Fibroblast of skin of left quadriceps (primary cell): ENCODE data around the gene AUTS2.

Source experiments
- DNase-seq, 2 experiments: peaks; one replicate each; pipeline ENCODE4 v3.0.0-alpha.2; 2013; ENCODE audit warnings: low read depth in 2 of 2

AUTS2 gene

DNA sequence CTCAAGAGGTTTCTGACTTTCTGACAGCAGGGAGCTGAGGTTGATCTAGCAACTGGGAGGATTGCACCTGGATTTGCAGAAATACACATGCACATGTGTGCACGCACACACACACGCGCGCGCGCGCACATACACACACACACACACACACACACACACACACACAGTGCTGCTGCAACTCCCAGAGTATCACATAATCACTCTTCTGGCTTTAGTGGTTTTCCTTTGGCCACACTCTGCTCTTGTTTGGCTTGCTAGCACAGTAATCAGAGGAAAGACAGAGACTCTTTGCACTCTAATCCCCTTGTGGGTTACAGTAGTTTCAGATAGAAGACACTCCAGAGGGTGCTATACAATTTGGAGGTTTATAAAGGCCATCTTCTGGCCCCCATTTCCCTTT is 705.0 kb downstream of the AUTS2 start:
- no peak for DNase-seq

DNA sequence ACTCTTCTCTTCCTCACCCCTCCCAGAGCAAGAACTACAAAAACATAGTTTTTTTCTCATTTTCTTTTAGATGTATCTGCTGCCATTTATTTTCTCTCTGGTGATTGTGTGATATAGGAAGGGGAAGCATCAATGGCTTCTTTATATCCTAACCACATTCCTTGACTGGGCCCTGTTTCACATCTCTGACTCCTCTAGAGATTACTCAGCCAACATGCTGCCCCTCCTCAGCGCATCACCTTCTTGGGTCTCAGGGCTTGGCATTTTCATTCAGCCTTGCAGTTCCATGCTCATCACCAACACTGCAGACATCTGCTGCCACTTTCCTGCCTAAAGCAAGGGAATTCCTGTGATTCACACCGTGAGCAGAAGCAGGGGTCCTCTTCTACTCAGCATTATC is 705.5 kb downstream of the AUTS2 start:
- no peak for DNase-seq

- DNase-seq: no peak
Observed at GRCh38 chr7:70306173-70306572, 707.9 kb downstream of the AUTS2 start.

DNA sequence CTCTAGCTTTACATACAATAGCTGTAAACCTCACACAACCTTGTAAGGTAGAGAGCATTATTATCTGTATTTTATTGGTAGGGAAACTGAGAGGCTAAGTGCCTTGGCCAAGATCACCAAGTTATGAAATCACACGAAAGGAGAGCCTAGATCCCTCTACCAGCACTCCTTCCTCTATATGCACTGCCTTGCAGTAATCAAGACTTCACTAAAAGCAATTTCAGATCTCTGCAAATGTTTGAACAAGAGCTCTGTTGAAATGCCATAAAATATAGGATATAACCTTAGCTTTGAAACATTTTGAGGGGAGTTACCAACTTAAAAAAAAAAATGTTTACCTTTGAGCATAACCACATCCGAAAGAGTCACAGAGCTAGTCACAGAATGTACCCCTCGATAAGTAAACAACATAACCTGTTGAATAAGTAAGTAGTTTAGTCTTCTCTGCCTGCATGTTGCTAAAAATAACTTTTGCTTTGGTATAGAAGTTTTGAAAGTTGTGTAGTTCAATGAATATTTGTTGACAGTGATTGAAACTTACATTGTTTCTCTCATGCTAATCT is 709.4 kb downstream of the AUTS2 start:
- no peak for DNase-seq

GRCh38 chr7:70312336-70312735 is 714.1 kb downstream of the AUTS2 start:
- DNase-seq: no peak

DNA sequence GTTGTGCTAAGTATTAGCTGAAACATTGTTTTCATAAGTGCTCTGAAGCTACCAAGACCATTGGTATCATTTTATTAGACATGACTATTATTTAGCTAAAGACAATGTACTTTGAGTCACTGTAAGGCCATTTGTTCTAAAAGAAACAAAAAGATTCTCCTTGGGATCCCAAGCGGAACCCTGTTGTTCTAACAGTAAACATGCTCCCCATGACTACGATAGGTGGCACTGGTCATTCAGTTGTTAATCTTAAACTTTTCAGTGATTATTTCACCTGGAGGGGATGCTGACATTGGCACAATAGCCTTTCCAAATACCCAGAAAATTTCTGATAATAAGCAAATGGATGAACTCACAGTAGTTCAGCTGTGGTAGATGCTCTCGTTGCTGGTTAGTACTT is 715.0 kb downstream of the AUTS2 start:
- DNase-seq: no peak

GRCh38 chr7:70313687-70314086 is 715.4 kb downstream of the AUTS2 start:
- DNase-seq: no peak

GRCh38 chr7:70314221-70314620 is 715.9 kb downstream of the AUTS2 start:
- no peak for DNase-seq

GRCh38 chr7:70316745-70317144 is 718.5 kb downstream of the AUTS2 start:
- no peak for DNase-seq

DNA sequence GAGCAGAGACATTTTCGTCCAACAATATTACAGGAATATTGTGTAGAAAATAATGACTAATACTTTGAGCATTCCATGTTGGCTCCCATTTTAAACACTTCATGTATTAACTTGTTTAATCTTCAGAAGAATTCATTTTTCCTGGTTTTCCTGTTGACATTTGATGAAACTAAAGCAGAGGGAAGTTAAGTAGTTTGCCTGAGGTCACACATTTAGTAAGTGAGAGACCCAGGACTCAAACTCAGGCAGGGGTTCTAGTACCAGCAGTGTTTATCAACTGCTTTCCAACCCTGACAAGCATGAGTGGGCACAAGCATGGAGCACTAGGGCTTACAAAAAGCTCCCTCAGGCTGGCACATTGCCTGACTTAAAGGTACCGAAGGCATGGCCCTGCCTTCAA is 719.1 kb downstream of the AUTS2 start:
- DNase-seq: peak; percentile 11 to 24

- no peak for DNase-seq
Observed at GRCh38 chr7:70318511-70318910, 720.2 kb downstream of the AUTS2 start.

GRCh38 chr7:70319057-70319456 is 720.8 kb downstream of the AUTS2 start:
- no peak for DNase-seq

DNA sequence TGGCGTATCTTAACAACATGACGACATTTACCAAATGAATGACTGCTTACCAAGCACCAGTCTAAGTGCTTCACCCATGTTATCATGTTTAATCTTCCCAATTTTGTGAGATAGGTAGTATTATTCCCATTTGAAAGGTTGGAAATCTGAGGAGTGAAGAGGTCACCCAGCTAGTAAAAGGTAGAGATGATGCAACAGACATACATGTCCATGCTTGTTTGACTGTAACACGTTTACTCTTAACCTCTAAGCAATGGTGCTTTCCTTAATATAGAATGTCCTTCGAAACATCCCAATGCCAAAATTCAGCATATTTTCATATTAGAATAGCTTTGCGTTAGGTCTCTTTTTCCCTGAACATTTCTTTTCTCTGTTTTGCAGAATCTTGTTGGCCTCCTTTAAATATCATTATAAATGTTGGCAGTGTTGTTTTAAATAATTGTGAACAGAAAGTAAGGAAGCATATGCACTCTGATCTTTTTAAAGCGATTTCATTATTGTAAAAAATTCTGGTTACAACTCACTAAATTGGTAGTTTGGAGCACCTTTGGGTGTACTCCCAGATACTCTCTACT is 722.8 kb downstream of the AUTS2 start:
- no peak for DNase-seq

GRCh38 chr7:70322856-70323255 is 724.6 kb downstream of the AUTS2 start:
- no peak for DNase-seq

DNA sequence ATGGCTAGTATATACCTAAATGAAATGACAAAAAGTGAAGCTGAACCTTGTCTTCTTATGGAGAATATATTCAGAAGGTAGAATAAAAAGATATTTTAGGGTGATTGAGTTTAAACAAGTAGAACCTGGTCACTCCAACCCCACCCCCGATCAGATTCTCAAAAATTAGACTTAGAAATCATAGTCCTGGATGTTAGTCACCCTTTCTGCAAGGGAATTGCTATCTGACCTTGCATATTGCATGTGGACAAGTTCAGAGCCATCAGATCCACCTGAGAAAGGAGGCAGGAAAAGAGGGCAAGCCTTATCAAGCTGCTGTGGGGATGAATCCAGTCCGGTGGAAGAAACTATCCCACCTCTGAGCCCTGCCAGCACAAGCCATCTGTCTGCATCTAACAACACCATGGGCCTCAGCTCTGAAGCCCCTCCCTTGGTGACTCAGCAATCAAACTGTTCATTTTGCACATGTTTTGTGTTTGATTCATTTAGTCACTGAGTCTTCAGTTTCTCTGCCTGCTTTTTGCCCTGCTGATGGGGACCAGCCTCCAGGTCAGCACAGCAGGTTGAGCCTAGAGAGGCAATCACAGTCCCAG is 727.3 kb downstream of the AUTS2 start:
- DNase-seq: peak; percentile 68 to 72

GRCh38 chr7:70334295-70334694 is 736.0 kb downstream of the AUTS2 start:
- no peak for DNase-seq

- no peak for DNase-seq
Observed at GRCh38 chr7:70334871-70335270, 736.6 kb downstream of the AUTS2 start.

- no peak for DNase-seq
Observed at GRCh38 chr7:70336536-70336935, 738.3 kb downstream of the AUTS2 start.

GRCh38 chr7:70338015-70338414 is 739.7 kb downstream of the AUTS2 start:
- DNase-seq: no peak

GRCh38 chr7:70340236-70340635 is 742.0 kb downstream of the AUTS2 start:
- no peak for DNase-seq

DNA sequence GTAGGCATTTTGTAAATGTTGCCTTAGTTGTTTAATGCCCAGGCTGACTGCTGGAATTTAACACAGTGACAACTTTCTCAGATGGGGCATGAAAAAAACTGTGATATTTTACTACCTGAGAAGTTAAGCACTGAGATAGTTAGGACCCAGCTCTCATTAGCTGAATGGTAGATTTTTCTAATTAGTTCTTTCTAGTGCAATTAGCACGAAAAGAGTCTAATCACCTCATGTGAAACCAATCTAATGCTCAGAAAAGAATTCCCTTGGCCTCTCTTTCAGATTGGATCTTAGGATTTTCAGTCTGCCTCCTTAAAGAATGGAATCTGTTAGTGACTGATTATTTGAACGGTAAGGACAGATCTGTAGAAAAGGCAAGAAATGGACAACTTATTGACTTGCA is 743.2 kb downstream of the AUTS2 start:
- DNase-seq: no peak

GRCh38 chr7:70343519-70343918 is 745.2 kb downstream of the AUTS2 start:
- DNase-seq: no peak

GRCh38 chr7:70344726-70345125 is 746.5 kb downstream of the AUTS2 start:
- no peak for DNase-seq
